RPMI7951 (cell line): Measurements from ENCODE around the gene RPUSD3. TPM values are rescaled to one million over a fixed set of nuclear protein-coding genes. Genes with fewer than 3 reads are reported as not detected.
"Not testable (repeated sequence)": the region's sequence is repeated elsewhere in the genome, so short reads cannot be mapped to it uniquely, and the experiment has no call there.

Experiments
- DNase-seq: peaks from one replicate; pipeline ENCODE4 v3.0.0-alpha.2; 2012; ENCODE audit warnings: low read depth
- total RNA-seq: library from RNA; depleted of rRNA; stranded (reverse); fragments of >200 nt; shearing (Covaris generic); gene quantifications from 2 replicates; pipeline ENCODE4 v1.2.3, GENCODE V29; 2014

The RPUSD3 gene
- total RNA-seq, 1 experiment from 2014 or later: 49.5 TPM

DNA sequence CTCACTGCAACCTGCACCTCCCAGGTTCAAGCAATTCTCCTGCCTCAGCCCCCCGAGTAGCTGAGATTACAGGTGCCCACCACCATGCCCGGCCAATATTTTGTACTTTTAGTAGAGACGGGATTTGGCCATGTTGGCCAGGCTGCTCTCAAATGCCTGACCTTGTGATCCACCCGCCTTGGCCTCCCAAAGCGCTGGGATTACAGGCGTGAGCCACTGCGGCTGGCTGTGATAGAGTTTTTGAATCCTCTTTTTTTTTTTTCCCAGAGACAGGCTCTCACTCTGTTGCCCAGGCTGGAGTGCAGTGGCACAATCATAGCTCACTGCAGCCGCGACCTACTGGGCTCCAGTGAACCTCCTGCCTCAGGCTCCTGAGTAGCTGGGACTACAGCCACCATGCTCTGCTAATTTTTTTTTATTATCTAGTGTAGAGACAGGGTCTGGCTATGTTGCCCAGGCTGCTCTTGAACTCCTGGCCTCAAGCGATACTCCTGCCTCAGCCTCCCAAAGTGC, 21.4 kb upstream of the RPUSD3 start:
- DNase-seq: peak; percentile 8

GRCh38 chr3:9864200-9864927, 20.6 kb upstream of the RPUSD3 start:
- peak; percentile 93 for DNase-seq

DNA sequence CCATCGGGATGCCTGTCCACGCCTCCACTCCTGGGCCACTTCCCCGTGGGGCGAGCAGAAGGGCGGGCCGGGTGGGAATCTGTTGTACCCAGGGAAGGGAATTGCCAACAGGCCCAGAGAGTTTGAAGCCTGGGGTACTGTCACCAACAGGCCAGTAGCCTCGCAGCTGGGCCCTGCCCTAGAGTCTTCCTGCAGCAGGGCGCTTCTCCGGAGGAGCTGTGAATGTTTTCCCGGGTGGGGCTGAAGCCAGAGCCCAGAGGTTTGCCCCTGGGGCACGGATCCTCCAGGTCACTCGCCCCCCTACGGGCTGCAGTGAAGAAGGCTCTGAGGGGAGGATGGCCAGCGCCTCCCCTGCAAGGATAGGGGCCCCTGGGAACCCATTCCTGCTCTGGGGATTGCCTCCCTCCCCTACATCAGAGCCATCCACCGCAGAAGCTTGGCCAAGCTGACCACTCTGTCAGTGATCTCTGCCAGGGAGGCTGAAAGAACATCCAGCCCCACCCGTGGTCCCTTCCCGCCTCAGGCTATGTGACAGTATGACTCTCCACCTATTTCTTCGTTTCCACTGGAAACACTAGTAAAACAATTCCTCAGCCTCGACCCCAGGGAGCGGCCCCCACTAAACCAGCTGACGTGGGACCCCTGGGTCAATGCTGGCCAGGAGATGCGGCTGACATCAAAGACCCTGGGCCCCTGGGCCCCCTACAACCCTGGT, 19.4 kb upstream of the RPUSD3 start:
- peak; percentile 70 for DNase-seq

GRCh38 chr3:9862391-9863057, 18.7 kb upstream of the RPUSD3 start:
- DNase-seq: no peak

DNA sequence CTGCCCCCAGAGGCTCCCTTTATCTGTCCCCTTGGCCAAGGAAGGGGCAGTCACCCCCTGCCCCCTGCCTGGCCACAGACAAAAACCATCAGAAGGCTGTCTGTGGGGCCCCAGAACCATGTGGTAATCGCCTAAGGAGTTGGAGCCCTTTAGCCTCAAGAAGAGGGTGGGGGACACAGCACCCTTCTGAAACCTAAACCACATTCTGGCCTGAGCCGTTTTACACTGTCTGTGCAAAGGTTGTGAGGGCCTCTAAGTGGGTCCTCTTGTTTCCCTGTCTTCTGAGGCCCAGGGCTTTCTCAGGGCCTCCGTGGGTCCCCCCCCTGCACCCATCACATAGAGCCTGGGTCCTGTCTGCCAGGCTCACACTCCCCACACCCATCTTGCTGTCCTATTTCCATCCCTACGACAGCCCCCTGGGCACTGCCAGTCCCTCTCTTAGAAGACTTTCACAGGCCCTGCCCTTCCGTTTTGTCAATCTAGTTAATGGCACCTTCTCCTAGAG, 17.9 kb upstream of the RPUSD3 start:
- no peak for DNase-seq

DNA sequence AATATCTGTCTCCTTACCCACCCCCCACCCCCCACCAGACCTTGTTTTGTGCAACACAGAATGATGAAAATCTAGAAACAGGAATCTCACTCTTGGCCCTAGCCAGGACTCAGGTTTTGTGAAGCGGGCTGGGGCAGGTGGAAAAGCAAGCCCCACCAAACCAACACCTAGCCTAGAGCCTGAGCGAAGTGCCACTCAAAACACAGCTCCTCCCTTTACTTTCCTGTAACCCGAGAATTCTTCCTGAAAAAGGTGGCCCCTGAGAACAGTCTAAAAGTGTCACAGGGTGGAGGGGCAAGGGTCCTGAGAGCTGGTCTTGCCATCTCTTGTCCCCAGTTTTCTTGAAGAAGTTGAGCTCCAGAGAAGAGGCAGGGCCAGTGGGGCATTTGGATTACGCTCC, 17.4 kb upstream of the RPUSD3 start:
- no peak for DNase-seq

GRCh38 chr3:9859530-9860025, 15.8 kb upstream of the RPUSD3 start:
- no peak for DNase-seq

GRCh38 chr3:9855594-9855993, 11.8 kb upstream of the RPUSD3 start:
- no peak for DNase-seq

DNA sequence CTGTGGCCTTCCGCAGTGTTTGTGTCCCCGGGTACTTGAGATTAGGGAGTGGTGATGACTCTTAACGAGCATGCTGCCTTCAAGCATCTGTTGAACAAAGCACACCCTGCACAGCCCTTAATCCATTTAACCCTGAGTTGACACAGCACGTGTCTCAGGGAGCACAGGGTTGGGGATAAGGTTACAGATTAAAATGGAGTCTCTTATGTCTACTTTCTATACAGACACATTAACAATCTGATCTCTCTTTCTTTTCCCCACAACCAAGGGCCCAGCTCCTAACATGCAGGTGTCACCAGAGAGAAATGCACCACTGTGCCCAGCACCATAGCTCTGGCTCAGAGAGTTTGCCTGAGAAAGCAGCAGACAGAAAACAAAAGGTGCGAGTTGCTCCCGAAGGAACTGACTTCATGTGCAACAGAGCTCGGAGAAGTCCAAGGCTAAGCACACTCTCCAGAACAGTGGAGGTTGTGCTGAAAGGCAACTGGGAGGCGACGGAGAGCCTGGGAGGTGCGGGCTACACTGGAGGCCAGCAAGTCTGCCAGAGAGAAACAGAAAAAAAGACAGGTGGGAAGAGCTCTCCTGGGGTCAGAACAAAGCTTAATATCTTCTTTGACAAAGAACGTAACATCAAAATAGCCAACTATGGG, 10.6 kb upstream of the RPUSD3 start:
- DNase-seq: not testable (repeated sequence)

- DNase-seq: peak; percentile 16
These were observed 8.7 kb upstream of the RPUSD3 start for GRCh38 chr3:9852528-9852927.

- DNase-seq: not testable (repeated sequence)
These were observed 8.1 kb upstream of the RPUSD3 start for GRCh38 chr3:9851926-9852325.

DNA sequence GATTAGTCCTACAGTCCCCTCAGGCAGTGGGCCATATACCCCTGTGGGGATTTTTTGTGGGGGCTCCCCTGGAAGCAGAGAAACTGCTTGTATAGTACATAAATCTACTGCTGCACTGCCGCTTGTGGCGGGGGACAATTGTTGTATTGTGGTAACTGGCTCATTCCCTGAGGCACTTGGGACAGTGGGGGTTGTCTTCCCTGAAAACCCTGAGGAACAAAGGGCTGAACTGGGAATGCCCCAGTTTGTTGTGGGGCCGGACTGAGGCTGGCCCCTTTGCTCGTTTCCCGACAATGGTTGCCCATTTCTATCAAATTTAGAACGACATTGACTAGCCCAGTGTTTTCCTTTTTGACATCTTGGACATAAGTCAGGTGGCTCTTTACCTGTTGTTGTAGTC, 7.6 kb upstream of the RPUSD3 start:
- DNase-seq: not testable (repeated sequence)

DNA sequence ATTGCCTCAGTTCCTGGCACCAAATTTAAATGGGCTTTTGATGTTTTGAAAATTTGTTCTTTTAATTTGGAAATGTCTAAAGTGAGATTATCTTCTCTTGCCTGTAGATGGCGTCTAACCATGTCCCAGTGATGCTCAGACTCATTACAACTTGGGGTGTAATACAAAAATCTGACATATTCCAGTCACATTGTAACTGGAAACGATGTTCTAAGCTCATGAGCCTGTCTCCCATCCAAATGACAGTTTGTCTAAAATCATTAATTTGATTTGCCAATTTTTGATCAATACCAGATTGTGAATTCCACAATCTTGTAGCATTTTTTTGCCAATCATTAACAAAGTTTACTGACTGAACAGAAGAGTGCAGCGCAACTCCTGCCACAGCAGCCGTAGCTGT, 5.1 kb upstream of the RPUSD3 start:
- peak; percentile 44 for DNase-seq

DNA sequence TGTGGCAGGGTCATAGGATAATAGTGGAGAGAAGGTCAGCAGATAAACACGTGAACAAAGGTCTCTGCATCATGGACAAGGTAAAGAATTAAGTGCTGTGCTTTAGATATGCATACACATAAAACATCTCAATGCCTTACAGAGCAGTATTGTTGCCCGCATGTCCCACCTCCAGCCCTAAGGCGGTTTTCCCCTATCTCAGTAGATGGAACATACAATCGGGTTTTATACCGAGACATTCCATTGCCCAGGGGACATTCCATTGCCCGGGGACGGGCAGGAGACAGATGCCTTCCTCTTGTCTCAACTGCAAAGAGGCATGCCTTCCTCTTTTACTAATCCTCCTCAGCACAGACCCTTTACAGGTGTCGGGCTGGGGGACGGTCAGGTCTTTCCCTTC, 4.1 kb upstream of the RPUSD3 start:
- not testable (repeated sequence) for DNase-seq

DNA sequence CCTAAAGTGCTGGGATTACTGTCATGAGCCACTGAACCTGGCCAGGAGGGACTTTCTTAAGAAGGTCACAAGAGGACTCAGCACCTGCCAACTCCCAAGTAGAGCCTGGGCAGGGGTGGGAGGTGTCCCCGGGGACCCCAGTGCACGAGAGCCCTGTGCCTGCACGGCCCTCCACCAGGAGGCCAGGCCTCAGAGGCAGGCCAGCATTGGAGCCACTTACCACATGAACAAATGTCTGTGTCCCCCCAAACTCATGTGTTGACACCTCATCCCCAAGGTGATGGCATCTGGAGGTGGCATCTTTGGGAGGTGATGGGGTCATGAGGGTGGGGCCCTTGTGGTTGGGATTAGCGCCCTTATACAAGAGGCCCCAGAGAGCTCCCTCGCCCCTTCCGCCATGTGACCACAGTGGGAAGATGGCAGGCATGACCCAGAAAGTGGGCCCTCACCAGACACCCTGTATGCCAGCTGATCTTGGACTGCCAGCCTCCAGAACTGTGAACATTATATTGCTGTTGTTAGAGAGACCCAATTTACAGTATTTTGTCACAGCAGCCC, 3.2 kb upstream of the RPUSD3 start:
- no peak for DNase-seq

GRCh38 chr3:9846231-9846630, 2.4 kb upstream of the RPUSD3 start:
- DNase-seq: no peak

GRCh38 chr3:9841015-9841414, 2.8 kb downstream of the RPUSD3 start:
- DNase-seq: no peak

DNA sequence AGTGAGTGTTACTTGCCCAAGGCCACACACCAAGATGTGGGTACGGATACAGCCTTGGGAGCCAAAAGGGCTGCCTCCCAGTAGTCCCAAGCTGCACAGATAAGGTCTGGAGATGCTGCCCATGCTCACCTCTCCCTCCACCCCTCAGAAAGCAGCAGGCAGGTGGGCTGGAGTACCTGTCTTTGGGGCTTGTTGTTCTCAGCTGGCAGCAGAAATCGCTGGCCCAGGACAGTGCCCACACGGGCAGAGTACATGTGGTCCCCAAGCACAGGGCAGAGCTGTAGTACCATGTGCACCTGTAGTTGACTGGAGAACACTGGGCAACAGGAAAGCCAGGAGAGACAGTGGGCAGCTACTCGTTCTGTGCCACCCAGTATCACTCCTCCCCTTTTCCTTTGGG, 5.0 kb downstream of the RPUSD3 start:
- DNase-seq: no peak

DNA sequence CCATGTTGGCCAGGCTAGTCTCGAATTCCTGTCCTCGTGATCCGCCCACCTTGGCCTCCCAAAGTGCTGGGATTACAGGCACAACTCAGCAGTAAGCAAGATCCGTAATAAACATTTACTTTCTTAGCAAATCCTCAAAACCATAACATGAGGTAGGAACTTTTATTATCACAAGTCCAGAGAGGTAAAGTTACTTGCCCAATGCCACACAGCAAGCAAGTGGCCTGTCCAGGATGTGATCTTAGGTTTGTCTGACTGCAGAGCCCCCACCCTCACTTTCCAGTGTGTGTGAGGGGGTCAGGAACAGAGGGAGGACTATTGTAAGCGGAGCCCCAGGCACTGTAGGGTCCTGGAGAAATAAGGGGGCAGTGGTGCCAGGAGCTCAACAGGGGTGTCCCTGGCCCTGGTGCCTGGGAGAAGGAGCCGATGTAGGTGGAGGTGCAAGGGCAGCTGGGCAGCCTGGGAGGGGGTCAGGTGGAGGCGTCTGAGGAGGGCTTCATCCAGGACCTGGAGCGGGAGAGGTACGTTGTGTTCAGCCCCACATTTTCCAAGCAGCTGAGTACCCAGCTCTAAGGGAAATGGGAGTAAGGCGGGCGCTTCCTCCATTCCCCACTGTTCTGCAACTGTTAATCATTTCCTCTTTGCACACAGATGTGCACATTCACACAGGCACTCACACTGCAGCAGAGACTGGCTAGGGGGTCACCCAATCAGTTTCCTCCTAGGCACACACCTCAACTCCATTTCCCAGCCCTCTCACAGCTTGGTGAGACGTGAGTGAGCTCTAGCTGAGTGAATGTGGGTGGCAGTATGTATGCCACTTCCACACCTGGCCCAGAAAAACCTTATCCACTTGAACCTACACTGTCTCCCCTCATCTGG, 5.9 kb downstream of the RPUSD3 start:
- DNase-seq: no peak
